Glomerular visceral epithelial cell (primary cell): Measurements from ENCODE around the gene SEPTIN10.
"Not testable (repeated sequence)": the region's sequence is repeated elsewhere in the genome, so short reads cannot be mapped to it uniquely, and the experiment has no call there.

Experiments
- DNase-seq: peaks from one replicate; pipeline ENCODE4 v3.0.0-alpha.2; 2016; ENCODE audit errors: extremely low spot score

Gene SEPTIN10

GRCh38 chr2:109545828-109546713 lies 67.7 kb downstream of the SEPTIN10 start:
- DNase-seq = peak; percentile 73

- no peak for DNase-seq
These were observed 71.4 kb downstream of the SEPTIN10 start for GRCh38 chr2:109542384-109542783.

- DNase-seq = peak; percentile 65
These were observed 75.2 kb downstream of the SEPTIN10 start for GRCh38 chr2:109538546-109538945.

- peak; percentile 21 for DNase-seq
These were observed 76.1 kb downstream of the SEPTIN10 start for GRCh38 chr2:109537565-109538222.

- not testable (repeated sequence) for DNase-seq
These were observed 77.2 kb downstream of the SEPTIN10 start for GRCh38 chr2:109536556-109536955.

GRCh38 chr2:109535217-109535946 lies 78.4 kb downstream of the SEPTIN10 start:
- no peak for DNase-seq

- DNase-seq = no peak
These were observed 79.9 kb downstream of the SEPTIN10 start for GRCh38 chr2:109533823-109534222.

GRCh38 chr2:109532728-109533076 lies 81.1 kb downstream of the SEPTIN10 start:
- DNase-seq = no peak

GRCh38 chr2:109531896-109532727 lies 81.7 kb downstream of the SEPTIN10 start:
- no peak for DNase-seq

GRCh38 chr2:109531221-109531620 lies 82.5 kb downstream of the SEPTIN10 start:
- DNase-seq = no peak

GRCh38 chr2:109530712-109531111 lies 83.1 kb downstream of the SEPTIN10 start:
- DNase-seq = no peak

GRCh38 chr2:109529532-109530449 lies 84.0 kb downstream of the SEPTIN10 start:
- DNase-seq = no peak

- DNase-seq = no peak
These were observed 84.8 kb downstream of the SEPTIN10 start for GRCh38 chr2:109528811-109529501.

GRCh38 chr2:109527846-109528705 lies 85.7 kb downstream of the SEPTIN10 start:
- no peak for DNase-seq

GRCh38 chr2:109527079-109527478 lies 86.7 kb downstream of the SEPTIN10 start:
- no peak for DNase-seq

GRCh38 chr2:109526442-109526970 lies 87.3 kb downstream of the SEPTIN10 start:
- no peak for DNase-seq

- no peak for DNase-seq
These were observed 87.9 kb downstream of the SEPTIN10 start for GRCh38 chr2:109525836-109526235.

GRCh38 chr2:109523536-109524361 lies 90.0 kb downstream of the SEPTIN10 start:
- DNase-seq = no peak
